GM11168 (cell line): ENCODE results near the gene PLXNA4.

Experiments
- in situ Hi-C: fragments of 300-500 bp; cut with MboI; formaldehyde crosslinking; loops from one replicate; pipeline ENCODE4 v1.12.0; 2022; ENCODE audit warnings: low sequenced_read_pairs; ENCODE audit not compliant: unreplicated experiment

Gene PLXNA4

GRCh38 chr7:132116369-132116768, 459.9 kb downstream of the PLXNA4 start:
- in situ Hi-C loops: no loop called here

- in situ Hi-C loops: no loop called here
Measured at GRCh38 chr7:132115758-132116157, 460.5 kb downstream of the PLXNA4 start.

- in situ Hi-C loops: no loop called here
Measured at GRCh38 chr7:132115028-132115427, 461.2 kb downstream of the PLXNA4 start.

- in situ Hi-C loops: no loop called here
Measured at GRCh38 chr7:132114411-132114810, 461.9 kb downstream of the PLXNA4 start.

GRCh38 chr7:132113536-132114371, 462.5 kb downstream of the PLXNA4 start:
- in situ Hi-C loops: no loop called here

- in situ Hi-C loops: no loop called here
Measured at GRCh38 chr7:132112657-132113056, 463.6 kb downstream of the PLXNA4 start.

- in situ Hi-C loops: no loop called here
Measured at GRCh38 chr7:132112106-132112505, 464.2 kb downstream of the PLXNA4 start.

- in situ Hi-C loops: no loop called here
Measured at GRCh38 chr7:132110692-132111091, 465.6 kb downstream of the PLXNA4 start.

- in situ Hi-C loops: no loop called here
Measured at GRCh38 chr7:132109769-132110168, 466.5 kb downstream of the PLXNA4 start.

- in situ Hi-C loops: no loop called here
Measured at GRCh38 chr7:132108563-132108962, 467.7 kb downstream of the PLXNA4 start.

GRCh38 chr7:132106491-132106890, 469.8 kb downstream of the PLXNA4 start:
- in situ Hi-C loops: no loop called here

- in situ Hi-C loops: no loop called here
Measured at GRCh38 chr7:132105096-132105495, 471.2 kb downstream of the PLXNA4 start.

- in situ Hi-C loops: no loop called here
Measured at GRCh38 chr7:132103718-132104117, 472.6 kb downstream of the PLXNA4 start.

GRCh38 chr7:132102942-132103341, 473.3 kb downstream of the PLXNA4 start:
- in situ Hi-C loops: no loop called here

GRCh38 chr7:132102391-132102790, 473.9 kb downstream of the PLXNA4 start:
- in situ Hi-C loops: no loop called here

GRCh38 chr7:132100981-132101380, 475.3 kb downstream of the PLXNA4 start:
- in situ Hi-C loops: no loop called here

GRCh38 chr7:132100483-132100882, 475.8 kb downstream of the PLXNA4 start:
- in situ Hi-C loops: no loop called here

GRCh38 chr7:132099163-132099562, 477.1 kb downstream of the PLXNA4 start:
- in situ Hi-C loops: no loop called here

- in situ Hi-C loops: no loop called here
Measured at GRCh38 chr7:132098327-132098726, 477.9 kb downstream of the PLXNA4 start.

- in situ Hi-C loops: no loop called here
Measured at GRCh38 chr7:132097550-132098134, 478.6 kb downstream of the PLXNA4 start.

- in situ Hi-C loops: no loop called here
Measured at GRCh38 chr7:132095111-132095765, 481.0 kb downstream of the PLXNA4 start.
